Neuronal stem cell (in vitro differentiated cells): ENCODE measurements around the gene SLC22A23.

ENCODE experiments used
- DNase-seq: peaks from one replicate; pipeline ENCODE4 v3.0.0-alpha.2; 2013; ENCODE audit warnings: low spot score
- H2AFZ ChIP-seq: one replicate; pipeline ENCODE4 v1.6.1; 2013; ENCODE audit warnings: mild to moderate bottlenecking, low read length, inconsistent platforms
- H2AK5ac ChIP-seq: 2 replicates; pipeline ENCODE4 v1.6.1; 2013; ENCODE audit warnings: low read depth, mild to moderate bottlenecking, inconsistent platforms, low read length, moderate library complexity, mixed read lengths
- H2BK120ac ChIP-seq: 2 replicates; pipeline ENCODE4 v1.6.1; 2013; ENCODE audit warnings: low read depth, mild to moderate bottlenecking, inconsistent platforms, low read length, moderate library complexity, mixed read lengths
- H2BK12ac ChIP-seq: one replicate; pipeline ENCODE4 v1.6.1; 2013; ENCODE audit warnings: low read length, inconsistent platforms
- H2BK15ac ChIP-seq: 2 replicates; pipeline ENCODE4 v1.6.1; 2013; ENCODE audit warnings: mild to moderate bottlenecking, low read length, inconsistent platforms, mixed read lengths
- H2BK5ac ChIP-seq: one replicate; pipeline ENCODE4 v1.6.1; 2013; ENCODE audit warnings: inconsistent platforms, mild to moderate bottlenecking, low read length, moderate library complexity
- H3K14ac ChIP-seq: one replicate; pipeline ENCODE4 v1.6.1; 2013; ENCODE audit warnings: low read length, inconsistent platforms
- H3K18ac ChIP-seq: 2 replicates; pipeline ENCODE4 v1.6.1; 2013; ENCODE audit warnings: low read length, inconsistent platforms
- H3K23ac ChIP-seq: 2 replicates; pipeline ENCODE4 v1.6.1; 2013; ENCODE audit warnings: low read depth, mild to moderate bottlenecking, mixed read lengths, low read length, inconsistent platforms; ENCODE audit not compliant: poor library complexity
- H3K27ac ChIP-seq: replicated peaks from 3 replicates; pipeline ENCODE4 v1.5.1; 2013; ENCODE audit warnings: low read length, inconsistent platforms
- H3K27me3 ChIP-seq, 3 experiments: 2 replicates each; pipeline ENCODE4 v1.6.1; 2013; ENCODE audit warnings: low read length in 3 of 3, mild to moderate bottlenecking in 2 of 3, inconsistent platforms in 1 of 3, low read depth in 1 of 3, mixed read lengths in 1 of 3, moderate library complexity in 1 of 3; ENCODE audit not compliant: control insufficient read depth in 3 of 3, insufficient read depth in 3 of 3
- H3K36me3 ChIP-seq, 2 donors: replicated peaks in 1 of 2; 2 replicates each; pipeline ENCODE4 v1.6.1; 2013; ENCODE audit warnings: low read length in 2 of 2; ENCODE audit not compliant: control insufficient read depth in 2 of 2, insufficient read depth in 2 of 2
- H3K4ac ChIP-seq: 2 replicates; pipeline ENCODE4 v1.6.1; 2013; ENCODE audit warnings: inconsistent platforms, mild to moderate bottlenecking, low read length, moderate library complexity
- H3K4me1 ChIP-seq, 2 donors: 1 replicate in 1 of 2; 2 replicates in 1 of 2; pipeline ENCODE4 v1.6.1; 2013; ENCODE audit warnings: low read length in 2 of 2, low read depth in 1 of 2; ENCODE audit not compliant: control insufficient read depth in 2 of 2, insufficient read depth in 1 of 2
- H3K4me2 ChIP-seq: one replicate; pipeline ENCODE4 v1.6.1; 2013; ENCODE audit warnings: mild to moderate bottlenecking, low read length, inconsistent platforms; ENCODE audit not compliant: insufficient read depth, poor library complexity, severe bottlenecking
- H3K4me3 ChIP-seq, 2 donors: 2 replicates each; pipeline ENCODE4 v1.5.1; 2013; ENCODE audit warnings: low read length in 2 of 2, mild to moderate bottlenecking in 2 of 2, inconsistent platforms in 1 of 2, moderate library complexity in 1 of 2
- H3K79me1 ChIP-seq: one replicate; pipeline ENCODE4 v1.6.1; 2013; ENCODE audit warnings: low read depth, mild to moderate bottlenecking, inconsistent platforms, low read length, moderate library complexity
- H3K9ac ChIP-seq: one replicate; pipeline ENCODE4 v1.6.1; 2013; ENCODE audit warnings: mild to moderate bottlenecking, low read depth, low read length, inconsistent platforms; ENCODE audit not compliant: poor library complexity
- H3K9me3 ChIP-seq, 2 donors: replicated peaks in 1 of 2; 2 replicates each; pipeline versions ENCODE3 to v1.6.1; 2013; ENCODE audit warnings: low read length in 2 of 2, mild to moderate bottlenecking in 2 of 2, inconsistent platforms in 1 of 2, low read depth in 1 of 2, mixed read lengths in 1 of 2, moderate library complexity in 1 of 2; ENCODE audit not compliant: control insufficient read depth in 2 of 2, insufficient read depth in 1 of 2
- H4K8ac ChIP-seq: one replicate; pipeline ENCODE4 v1.6.1; 2013; ENCODE audit warnings: low read depth, mild to moderate bottlenecking, inconsistent platforms, low read length, moderate library complexity
- H4K91ac ChIP-seq: one replicate; pipeline ENCODE4 v1.6.1; 2013; ENCODE audit warnings: low read length, low read depth, mild to moderate bottlenecking, inconsistent platforms; ENCODE audit not compliant: poor library complexity
- WGBS, 2 donors: extraction: QIAGEN DNeasy Blood & Tissue Kit; methylation state at CpG; one replicate each; pipeline ENCODE4 v1.1.7; 2013; ENCODE audit warnings: missing lambda C conversion rate in 2 of 2, mixed read lengths in 1 of 2; ENCODE audit not compliant: insufficient read length in 2 of 2, insufficient replicate concordance in 1 of 2; ENCODE audit errors: extremely low coverage in 2 of 2; 5-methylcytosine and 5-hydroxymethylcytosine counted together

SLC22A23 gene

DNA sequence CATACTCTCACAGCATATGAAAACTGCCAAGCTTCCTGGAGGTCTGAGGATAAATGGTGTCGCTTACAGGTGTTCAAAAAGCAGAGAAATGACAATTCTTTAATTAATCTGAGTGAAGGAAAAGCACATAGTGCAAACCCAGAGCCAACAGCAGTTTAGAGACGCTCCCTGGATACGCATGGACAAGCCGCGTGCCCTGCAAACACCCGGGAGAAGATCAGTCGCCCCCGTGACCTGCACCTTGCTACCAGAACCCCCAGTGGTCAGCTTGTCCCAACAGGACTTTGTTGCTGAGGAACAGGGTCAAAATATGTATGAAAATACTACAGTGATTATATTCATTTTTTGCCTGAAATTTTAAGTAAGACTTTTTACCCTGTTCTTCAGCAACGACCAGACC lies 104.2 kb downstream of the SLC22A23 start:
- peak overlapping the region; percentile 97 for H2BK5ac ChIP-seq
- no peak overlapping the region for H3K9ac ChIP-seq
- peaks cover 29 to 80% of the 10 kb centered on the region in 2 donors for H3K4me1 ChIP-seq
- no peak for DNase-seq
- no peak overlapping the region for H4K8ac ChIP-seq
- H3K79me1 ChIP-seq = no peaks in the 10 kb centered on the region
- H3K4me3 ChIP-seq = no peak overlapping the region
- H2BK120ac ChIP-seq = no peak overlapping the region
- H3K4ac ChIP-seq = no peak overlapping the region
- H2BK15ac ChIP-seq = no peak overlapping the region
- no peak overlapping the region for H2BK12ac ChIP-seq
- no peaks in the 10 kb centered on the region for H3K9me3 ChIP-seq
- no peak overlapping the region for H2AFZ ChIP-seq
- no CpG with 5 or more reads among the region's 9 CpGs for WGBS, 2 donors
- H4K91ac ChIP-seq = no peak overlapping the region
- no peaks in the 10 kb centered on the region for H3K36me3 ChIP-seq
- H3K27me3 ChIP-seq = no peaks in the 10 kb centered on the region
- H2AK5ac ChIP-seq = no peak overlapping the region
- no peak overlapping the region for H3K4me2 ChIP-seq
- no peak overlapping the region for H3K27ac ChIP-seq
- H3K23ac ChIP-seq = no peak overlapping the region
- H3K14ac ChIP-seq = no peak overlapping the region
- H3K18ac ChIP-seq = no peak overlapping the region

DNA sequence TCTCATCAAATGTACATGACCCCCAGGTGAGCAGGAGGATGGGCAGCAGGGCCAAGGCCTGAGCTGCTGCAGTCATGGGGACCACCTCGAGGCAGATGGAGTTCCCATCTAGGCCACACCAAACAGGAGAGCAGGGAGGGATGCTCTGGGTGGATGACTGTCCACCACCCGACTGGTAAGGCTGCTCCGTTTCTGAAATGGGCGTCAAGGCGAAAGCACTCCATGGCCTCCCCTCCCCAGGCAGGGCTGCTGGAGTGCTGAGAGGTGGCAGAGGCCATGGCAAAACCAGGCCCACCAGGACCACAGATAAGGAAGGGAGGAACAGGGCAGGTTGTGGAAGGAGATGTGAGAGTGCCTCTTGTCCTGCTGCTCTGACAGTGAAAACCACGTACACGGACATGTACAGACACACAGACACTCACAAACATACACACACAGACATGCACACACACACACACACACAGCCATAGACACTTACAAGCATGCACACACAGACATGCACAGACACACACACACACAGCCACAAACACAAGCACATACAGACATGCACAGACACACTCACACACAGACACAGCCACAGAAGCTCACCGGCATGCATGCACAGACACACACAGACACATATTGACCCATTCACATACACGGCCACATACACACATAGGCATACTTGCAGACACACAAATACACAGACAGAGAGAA lies 104.9 kb downstream of the SLC22A23 start:
- H4K8ac ChIP-seq = peak overlapping the region; percentile 75
- no peak overlapping the region for H3K4me2 ChIP-seq
- peaks cover 29 to 77% of the 10 kb centered on the region in 2 donors for H3K4me1 ChIP-seq
- H2AFZ ChIP-seq = no peak overlapping the region
- peak overlapping the region; percentile 78 for H3K18ac ChIP-seq
- H3K79me1 ChIP-seq = no peaks in the 10 kb centered on the region
- peak overlapping the region; percentile 95 for H3K27ac ChIP-seq
- no peak for DNase-seq
- no peak overlapping the region for H3K4me3 ChIP-seq
- no peaks in the 10 kb centered on the region for H3K9me3 ChIP-seq
- peak overlapping the region; percentile 71 for H3K9ac ChIP-seq
- no CpG with 5 or more reads among the region's 9 CpGs for WGBS, 2 donors
- H2AK5ac ChIP-seq = peak overlapping the region; percentile 71
- H2BK120ac ChIP-seq = peak overlapping the region; percentile 90
- peak overlapping the region; percentile 52 for H2BK12ac ChIP-seq
- peak overlapping the region; percentile 49 for H3K14ac ChIP-seq
- peak overlapping the region; percentile 9 for H3K23ac ChIP-seq
- H3K36me3 ChIP-seq = no peaks in the 10 kb centered on the region
- peak overlapping the region; percentile 5 for H2BK15ac ChIP-seq
- H2BK5ac ChIP-seq = peak overlapping the region; percentile 97
- H3K4ac ChIP-seq = peak overlapping the region; percentile 42
- H3K27me3 ChIP-seq = no peaks in the 10 kb centered on the region
- H4K91ac ChIP-seq = peak overlapping the region; percentile 98

DNA sequence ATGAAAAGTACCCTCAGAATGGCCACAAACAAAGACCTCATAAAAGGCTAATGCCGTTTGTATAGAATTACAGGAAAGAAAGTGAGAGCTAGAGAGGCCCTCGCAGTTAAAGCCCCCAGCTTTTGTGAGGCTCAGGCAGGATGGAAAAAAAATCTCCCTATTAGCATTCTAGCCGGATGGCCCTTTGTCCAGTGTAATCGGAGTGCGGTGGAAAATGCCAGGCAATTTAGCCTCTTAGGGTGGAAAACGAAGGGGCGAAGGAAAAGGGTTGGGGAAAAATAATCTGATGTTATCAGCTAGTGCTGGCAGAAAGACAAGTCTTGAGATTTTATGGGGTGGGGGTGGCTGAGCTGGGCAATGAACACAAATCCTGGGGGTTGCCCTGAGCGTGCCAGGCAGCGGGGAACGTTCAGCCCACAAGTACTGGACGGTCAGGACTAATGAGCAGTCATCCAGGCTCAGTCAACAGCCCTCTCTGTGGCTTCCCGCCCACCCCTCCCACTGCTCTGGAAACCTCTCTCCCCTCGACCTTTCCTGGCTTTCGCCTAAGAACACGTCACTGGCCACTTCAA lies 105.7 kb downstream of the SLC22A23 start:
- Histone ChIP-seq H2AK5ac (no peak overlapping the region), H3K18ac (peak overlapping the region; percentile 91), H3K23ac (no peak overlapping the region), H4K8ac (no peak overlapping the region), H3K4me2 (peak overlapping the region; percentile 59), H3K9me3 (peaks cover 0 to 3% of the 10 kb centered on the region in 2 donors), H3K79me1 (no peaks in the 10 kb centered on the region), H3K27ac (peak overlapping the region; percentile 95), H2BK120ac (no peak overlapping the region), H2BK15ac (peak overlapping the region; percentile 5), H3K36me3 (no peaks in the 10 kb centered on the region), H3K14ac (no peak overlapping the region), H4K91ac (no peak overlapping the region), H2BK12ac (no peak overlapping the region), H2BK5ac (peak overlapping the region; percentile 97), H3K4me1 (peaks cover 26 to 69% of the 10 kb centered on the region in 2 donors), H3K4me3 (no peak overlapping the region), H2AFZ (peak overlapping the region; percentile 43), H3K4ac (no peak overlapping the region), H3K27me3 (no peaks in the 10 kb centered on the region), H3K9ac (no peak overlapping the region)
- no CpG with 5 or more reads among the region's 15 CpGs for WGBS, 2 donors
- peak; percentile 80 for DNase-seq

DNA sequence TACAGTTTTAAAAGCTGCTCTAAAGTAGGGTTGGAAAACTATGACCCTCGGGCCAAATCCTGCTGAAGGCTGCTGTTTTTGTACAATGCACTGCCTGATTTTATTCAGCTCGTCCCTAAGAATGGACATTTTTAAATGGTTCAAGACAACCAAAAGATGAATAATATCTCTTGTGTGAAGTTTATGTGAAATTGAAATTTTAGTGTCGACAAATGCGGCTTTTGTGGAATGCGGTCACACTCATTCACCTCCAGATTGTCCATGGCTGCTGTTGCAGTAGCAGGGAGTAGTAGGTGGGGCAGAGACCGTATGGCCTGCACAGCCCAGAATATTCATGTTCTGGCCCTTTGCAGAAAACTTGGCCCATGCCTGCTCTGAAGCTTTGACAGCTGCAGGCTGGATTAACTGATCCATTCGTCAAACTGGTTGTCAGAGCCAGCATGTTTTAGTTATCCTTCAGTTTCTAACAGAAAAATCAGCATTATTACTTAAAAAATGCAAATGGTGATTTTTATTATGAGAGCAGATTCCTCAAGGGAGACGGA lies 106.5 kb downstream of the SLC22A23 start:
- peaks cover 0 to 3% of the 10 kb centered on the region in 2 donors for H3K9me3 ChIP-seq
- no peak overlapping the region for H3K18ac ChIP-seq
- H3K4me3 ChIP-seq = no peak overlapping the region
- no peak overlapping the region for H3K23ac ChIP-seq
- WGBS, 2 donors = no CpG with 5 or more reads among the region's 8 CpGs
- no peak overlapping the region for H2BK15ac ChIP-seq
- H2AK5ac ChIP-seq = no peak overlapping the region
- no peak overlapping the region for H2BK12ac ChIP-seq
- H3K27ac ChIP-seq = peak overlapping the region; percentile 95
- peak overlapping the region; percentile 12 for H2AFZ ChIP-seq
- H2BK120ac ChIP-seq = no peak overlapping the region
- H4K91ac ChIP-seq = no peak overlapping the region
- no peaks in the 10 kb centered on the region for H3K36me3 ChIP-seq
- no peak overlapping the region for H3K4ac ChIP-seq
- no peak overlapping the region for H3K14ac ChIP-seq
- H3K79me1 ChIP-seq = no peaks in the 10 kb centered on the region
- no peak overlapping the region for H3K4me2 ChIP-seq
- no peaks in the 10 kb centered on the region for H3K27me3 ChIP-seq
- H3K4me1 ChIP-seq = peaks cover 25 to 66% of the 10 kb centered on the region in 2 donors
- no peak overlapping the region for H4K8ac ChIP-seq
- H3K9ac ChIP-seq = no peak overlapping the region
- no peak for DNase-seq
- H2BK5ac ChIP-seq = no peak overlapping the region
